Endothelial cell of hepatic sinusoid (primary cell): ENCODE data around the gene LDLRAD3.

Experiments
- in situ Hi-C: cut with HindIII; loops from 2 replicates; pipeline ENCODE4 v1.10.0; 2017; ENCODE audit warnings: low sequenced_read_pairs

The LDLRAD3 gene

GRCh38 chr11:36069576-36070212 is 125.8 kb downstream of the LDLRAD3 start:
- in situ Hi-C loops, result no loop called here

- in situ Hi-C loops, result no loop called here
Measured at GRCh38 chr11:36070213-36070953, 126.5 kb downstream of the LDLRAD3 start.

GRCh38 chr11:36070954-36071330 is 127.1 kb downstream of the LDLRAD3 start:
- in situ Hi-C loops, result no loop called here

GRCh38 chr11:36071917-36072500 is 128.1 kb downstream of the LDLRAD3 start:
- in situ Hi-C loops, result no loop called here

- in situ Hi-C loops, result no loop called here
Measured at GRCh38 chr11:36073411-36074203, 129.7 kb downstream of the LDLRAD3 start.

GRCh38 chr11:36074941-36075431 is 131.1 kb downstream of the LDLRAD3 start:
- in situ Hi-C loops, result no loop called here

- in situ Hi-C loops, result no loop called here
Measured at GRCh38 chr11:36077368-36077767, 133.5 kb downstream of the LDLRAD3 start.

GRCh38 chr11:36077886-36078685 is 134.2 kb downstream of the LDLRAD3 start:
- in situ Hi-C loops, result no loop called here

- in situ Hi-C loops, result no loop called here
Measured at GRCh38 chr11:36078686-36079055, 134.8 kb downstream of the LDLRAD3 start.

- in situ Hi-C loops, result no loop called here
Measured at GRCh38 chr11:36079878-36080675, 136.2 kb downstream of the LDLRAD3 start.

- in situ Hi-C loops, result no loop called here
Measured at GRCh38 chr11:36081274-36081945, 137.5 kb downstream of the LDLRAD3 start.

GRCh38 chr11:36086366-36086765 is 142.5 kb downstream of the LDLRAD3 start:
- in situ Hi-C loops, result no loop called here

GRCh38 chr11:36088266-36088972 is 144.6 kb downstream of the LDLRAD3 start:
- in situ Hi-C loops, result no loop called here

- in situ Hi-C loops, result no loop called here
Measured at GRCh38 chr11:36089920-36090319, 146.1 kb downstream of the LDLRAD3 start.

GRCh38 chr11:36090356-36091109 is 146.7 kb downstream of the LDLRAD3 start:
- in situ Hi-C loops, result no loop called here

- in situ Hi-C loops, result no loop called here
Measured at GRCh38 chr11:36091256-36091811, 147.5 kb downstream of the LDLRAD3 start.

- in situ Hi-C loops, result no loop called here
Measured at GRCh38 chr11:36092314-36093030, 148.6 kb downstream of the LDLRAD3 start.
